CD4-positive, alpha-beta T cell treated with Interleukin-2 at 100 ng/mL for 4 hours (primary cell): ENCODE measurements around the gene ZFYVE28.

Source experiments
- DNase-seq: peaks from one replicate; pipeline ENCODE4 v3.0.0-alpha.2; 2020; ENCODE audit warnings: low spot score

Gene ZFYVE28

DNA sequence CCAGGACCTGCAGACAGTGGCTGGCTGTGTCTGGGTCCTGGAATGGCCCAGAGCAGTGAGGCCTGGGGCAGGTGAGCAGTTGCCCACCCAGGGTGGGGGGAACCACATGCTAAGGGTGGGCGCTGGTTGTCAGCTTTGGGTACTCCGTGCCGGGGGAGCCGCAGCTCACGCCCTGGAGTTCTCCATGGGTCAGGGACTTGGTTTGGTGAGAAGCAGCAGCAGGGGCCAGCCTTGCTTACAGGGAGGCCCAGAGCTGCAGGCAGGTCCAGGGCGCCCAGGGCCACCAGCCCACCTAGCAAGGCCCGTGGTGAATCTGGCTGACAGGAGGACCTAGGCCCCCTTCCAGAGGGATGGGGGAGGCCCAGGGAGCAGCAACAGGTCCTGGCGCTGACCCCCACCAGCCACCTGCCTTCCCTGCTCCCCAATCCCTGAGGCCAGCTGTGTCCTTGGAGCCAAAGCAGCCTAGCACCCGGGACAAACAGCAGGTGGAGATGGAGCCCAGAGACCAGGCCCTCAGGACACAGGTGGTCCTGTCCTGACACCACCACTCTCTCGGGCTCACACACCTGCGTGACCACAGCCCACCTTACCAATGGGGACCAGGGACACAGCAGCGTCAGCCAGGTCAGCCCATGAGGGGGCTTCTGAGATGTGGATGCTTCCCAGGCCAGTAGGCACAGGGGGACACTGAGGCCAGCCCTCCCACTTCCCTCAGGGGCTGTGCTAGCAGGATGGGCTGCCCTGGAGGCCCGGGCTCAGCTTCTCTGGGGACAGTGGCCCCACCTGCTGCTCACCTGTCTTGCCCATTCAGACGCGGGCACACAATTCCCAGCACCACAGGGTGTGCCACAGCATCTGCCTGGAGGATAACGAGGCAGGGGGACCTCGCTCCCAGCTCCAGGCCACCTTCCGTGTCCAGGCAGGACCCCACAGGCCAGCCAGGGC lies 160.1 kb downstream of the ZFYVE28 start:
- DNase-seq, result no peak

- no peak for DNase-seq
Observed at GRCh38 chr4:2257361-2258081, 160.9 kb downstream of the ZFYVE28 start.

DNA sequence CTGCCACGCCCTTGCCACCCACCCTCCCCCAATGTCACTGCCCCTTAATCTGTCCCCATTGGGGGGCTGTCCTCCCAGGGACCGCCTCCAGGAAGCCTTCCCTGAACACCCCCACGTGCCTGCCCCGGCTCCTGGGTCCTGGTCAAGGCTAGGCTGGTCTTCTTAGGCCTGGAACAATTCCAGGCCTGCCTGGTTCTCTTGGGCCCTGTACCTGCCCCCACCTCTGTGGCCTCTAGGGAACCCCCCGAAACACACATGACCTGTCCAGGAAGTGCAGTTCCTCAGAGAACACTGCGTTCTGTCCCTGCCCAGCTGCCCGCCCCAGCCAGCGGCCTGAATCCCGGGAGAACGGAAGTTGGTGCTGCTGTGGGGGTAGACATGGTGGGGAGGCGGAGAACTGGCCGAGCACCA lies 161.7 kb downstream of the ZFYVE28 start:
- no peak for DNase-seq

DNA sequence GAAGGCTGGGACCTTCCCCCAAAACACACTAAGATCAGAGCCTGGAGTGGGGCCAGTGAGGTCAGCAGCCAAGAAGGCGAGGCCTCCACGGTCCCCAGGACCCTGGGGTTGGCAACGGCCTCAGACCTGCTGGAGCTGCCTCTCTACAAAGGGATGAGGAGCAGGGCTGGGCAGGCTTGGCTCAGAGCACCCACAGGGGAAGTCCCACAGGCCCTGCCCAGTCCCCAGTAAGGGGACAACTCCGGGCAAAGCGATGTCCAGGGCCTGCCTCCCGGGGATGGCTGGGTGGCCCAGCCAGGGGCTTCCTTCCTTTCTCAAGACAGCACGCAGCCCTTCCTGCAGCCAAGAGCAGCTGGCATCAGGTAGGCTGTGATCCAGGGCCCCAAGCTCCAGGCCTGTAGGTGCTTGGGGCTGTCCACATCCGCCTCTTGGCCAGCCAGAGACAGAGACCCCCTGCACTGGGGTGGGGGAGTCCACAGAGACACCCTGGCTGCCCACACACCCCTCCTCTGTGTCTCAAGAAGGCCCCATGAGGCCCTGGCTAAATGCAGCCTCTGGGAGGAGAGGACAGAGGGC lies 162.2 kb downstream of the ZFYVE28 start:
- no peak for DNase-seq

DNA sequence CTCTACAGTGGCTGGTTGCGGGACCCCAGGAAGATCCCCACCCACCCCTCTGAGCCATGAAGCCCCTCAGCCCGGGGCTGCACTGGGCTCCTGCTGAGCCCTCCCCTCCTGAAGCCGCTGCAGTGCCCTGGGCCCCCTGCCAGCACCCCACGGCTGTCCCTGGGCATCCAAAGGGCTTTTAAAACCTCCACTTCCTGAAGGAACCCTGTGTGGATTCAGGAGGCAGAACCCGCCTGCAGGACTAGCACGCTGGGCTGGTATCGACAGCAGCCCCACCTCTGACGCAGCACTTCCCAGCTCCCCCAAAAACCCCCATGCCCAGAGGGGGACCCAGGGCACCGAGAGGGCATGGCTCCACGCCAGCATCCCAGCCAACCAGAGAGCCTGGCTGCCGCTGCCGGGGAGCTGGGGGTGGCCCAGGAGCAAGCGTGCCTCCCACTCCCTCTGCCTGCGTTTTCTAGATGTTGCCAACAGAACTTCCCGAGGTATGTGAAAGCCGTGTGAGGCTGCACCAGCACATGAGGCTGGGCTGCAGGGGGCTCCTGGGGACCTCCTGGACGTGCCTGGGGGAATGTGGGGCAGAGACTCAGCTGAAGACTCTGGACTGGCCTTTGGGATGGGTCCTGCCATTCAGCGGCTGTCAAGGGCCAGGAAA lies 162.8 kb downstream of the ZFYVE28 start:
- DNase-seq, result no peak

DNA sequence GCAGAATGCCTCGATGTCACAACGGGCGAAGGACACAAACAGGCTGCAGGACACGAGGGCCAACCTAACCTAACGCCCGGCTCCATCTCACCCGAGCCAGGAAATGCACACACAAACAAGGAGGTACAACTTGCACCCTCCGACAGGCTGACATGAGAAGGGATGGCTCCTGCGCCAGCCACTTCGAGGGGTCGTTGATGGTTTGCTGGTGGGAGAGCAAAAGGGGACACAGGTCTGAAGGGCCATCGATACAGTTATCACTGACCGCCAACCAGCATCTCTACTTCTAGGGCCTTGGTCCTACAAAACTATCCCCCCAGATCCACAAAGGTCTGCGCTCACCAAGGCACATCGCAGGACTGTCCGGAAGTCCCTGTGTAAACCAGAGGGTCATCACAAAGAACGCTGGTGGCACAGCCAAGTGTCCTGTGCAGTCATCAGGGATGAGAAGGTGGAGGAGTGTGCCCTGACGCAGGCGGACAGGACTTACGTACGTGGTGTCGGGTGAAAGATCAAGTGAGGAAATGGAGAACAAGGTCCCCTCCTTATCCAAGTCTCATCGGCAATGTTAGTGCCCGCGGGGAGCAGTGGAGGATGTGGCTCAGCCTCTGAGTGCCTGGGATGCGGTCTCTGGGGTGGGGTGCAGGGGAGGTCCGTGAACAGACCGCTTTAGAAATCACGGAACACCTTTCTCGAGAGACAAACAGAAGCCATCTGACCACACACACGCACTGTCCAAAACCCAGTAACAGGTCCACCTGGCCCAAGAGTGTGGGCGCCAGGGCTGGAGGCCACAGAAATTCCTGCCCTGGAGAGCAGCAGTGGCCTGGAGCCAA lies 163.6 kb downstream of the ZFYVE28 start:
- no peak for DNase-seq

DNA sequence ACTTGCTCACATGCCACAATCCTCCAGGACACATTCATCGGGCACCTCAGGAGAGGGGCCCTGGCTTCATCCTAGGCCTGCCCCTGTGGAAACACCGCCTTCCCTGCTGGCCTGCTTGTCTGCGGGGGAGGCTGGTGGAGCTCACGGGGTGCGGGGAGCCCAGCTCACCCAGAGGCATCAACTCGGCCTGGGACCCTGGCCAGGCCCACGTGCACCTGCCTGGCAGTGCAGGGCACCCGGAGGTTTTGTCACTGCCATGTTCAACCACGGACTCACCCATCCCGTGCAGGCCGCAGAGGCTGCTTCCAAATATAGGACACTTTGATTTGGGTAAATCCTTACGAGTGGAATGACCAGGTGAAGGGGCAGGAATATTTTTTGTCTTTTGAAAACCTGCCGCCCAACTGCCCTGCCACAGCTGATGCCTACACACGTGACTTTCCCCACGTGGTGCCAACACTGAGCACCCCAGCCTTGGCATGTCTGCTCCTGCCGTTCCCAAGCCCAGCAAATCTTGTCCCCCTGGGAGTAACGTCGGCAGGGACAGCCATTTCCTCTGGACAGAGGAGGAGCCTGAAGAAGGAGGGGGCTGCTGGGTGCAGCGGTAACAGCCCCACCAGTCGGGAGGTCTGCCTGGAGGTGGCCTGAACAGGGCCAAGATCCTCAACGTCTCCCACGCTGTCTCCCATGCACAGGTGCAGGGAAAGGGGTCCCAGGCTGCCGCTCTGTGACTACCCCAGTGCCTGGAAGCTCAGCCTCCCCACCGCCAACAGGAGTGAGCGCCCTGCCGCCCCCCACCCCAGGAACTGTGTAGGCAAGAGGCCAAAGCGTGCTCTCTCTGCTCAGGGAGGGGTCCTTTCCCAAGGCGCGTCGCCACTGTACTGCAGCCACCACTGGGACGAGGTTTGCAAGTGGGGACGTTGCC lies 165.0 kb downstream of the ZFYVE28 start:
- no peak for DNase-seq

DNA sequence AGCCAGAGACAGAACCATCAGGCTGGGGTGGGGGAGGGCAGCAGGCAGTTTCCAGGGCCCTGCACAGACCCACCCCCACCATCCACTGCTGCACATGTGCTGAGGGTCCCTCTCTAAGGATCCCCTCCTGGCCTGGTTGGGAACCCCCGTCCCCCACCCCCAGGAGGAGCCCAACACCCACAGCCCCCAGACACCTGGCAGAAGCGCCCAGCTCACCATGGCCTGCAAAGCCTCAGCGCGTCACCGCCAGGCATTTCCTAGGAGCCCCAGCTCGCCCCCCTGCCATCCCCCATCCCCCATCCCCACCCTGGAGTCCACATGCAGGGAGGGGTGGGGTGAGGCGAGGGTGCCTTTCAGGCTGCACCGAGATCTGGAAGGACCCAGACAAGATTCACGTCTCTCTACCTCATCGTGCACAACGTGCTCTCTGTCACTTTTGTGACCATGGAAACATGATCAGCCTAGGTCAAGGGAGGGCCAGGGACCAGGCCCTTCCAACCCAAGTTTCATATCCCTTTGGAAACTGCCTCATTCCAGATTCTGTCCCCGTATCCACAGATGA lies 165.8 kb downstream of the ZFYVE28 start:
- DNase-seq, result no peak

DNA sequence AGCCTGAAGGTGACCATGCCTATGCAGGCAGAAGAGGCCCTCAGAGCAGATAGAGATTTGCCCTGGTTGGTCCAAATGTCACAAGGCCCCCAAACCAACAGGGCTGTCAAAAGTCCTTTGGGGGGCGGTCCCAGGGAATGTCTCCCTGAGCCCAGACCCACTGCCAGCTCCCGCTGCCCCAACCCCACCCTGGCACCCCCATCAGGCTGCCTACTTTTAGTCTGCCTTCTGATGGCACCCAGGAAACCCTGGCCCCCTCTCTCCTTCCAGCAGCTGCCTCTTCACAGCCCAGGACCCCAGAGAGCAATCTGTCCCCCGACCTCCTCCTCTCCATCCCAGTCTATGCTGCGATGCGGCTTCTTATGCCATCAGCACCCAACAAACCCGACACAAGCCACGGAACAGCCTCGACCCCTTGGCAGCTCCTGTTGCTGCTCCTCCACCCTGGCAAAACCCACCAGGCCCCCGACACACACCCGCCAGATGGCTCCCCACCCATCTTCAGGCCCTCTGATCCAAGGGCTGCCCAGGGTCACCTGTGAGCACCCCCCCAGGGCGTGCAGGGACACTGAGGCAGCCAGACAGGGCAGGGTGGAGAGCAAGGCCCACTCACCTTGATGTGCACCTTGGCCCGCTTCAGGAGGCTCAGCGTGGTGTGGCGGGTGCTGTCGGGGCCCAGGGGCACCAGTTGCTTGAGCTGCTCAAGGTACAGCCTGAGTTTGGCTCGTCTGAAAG lies 166.5 kb downstream of the ZFYVE28 start:
- no peak for DNase-seq

DNA sequence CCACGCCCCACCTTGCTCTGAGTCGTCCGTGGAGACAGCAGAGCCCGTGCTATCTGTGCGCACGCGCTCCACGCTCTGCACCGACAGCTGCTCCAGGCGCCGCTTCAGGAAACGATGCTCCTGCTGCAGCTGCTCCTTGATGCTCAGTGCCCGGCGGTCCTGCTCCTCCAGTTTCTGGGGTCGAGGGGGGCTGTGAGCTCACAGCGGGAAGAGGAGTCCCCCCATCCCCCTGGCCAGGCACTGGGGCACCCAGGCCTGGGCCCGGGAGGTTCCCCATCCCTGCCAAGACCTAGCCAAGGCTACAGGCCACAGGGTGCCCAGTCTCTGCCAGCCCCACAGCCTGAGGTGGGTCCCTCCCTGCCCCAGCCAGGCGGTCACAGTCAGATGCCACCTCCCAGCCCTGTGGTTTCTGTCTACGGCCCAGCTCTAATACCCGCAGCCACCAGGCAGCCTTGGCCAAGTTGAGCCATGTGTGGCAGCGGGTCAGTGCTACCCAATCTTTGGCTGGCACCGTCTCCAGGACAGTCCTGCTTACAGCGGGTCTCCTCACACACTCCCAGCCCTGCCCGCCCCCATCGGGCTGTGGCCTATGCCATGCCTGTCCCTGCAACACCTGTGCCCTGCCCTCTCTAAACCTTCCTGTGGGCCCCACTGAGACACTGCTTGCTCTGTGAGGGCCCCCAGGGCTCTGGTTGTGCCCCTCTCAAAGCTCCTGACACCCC lies 167.2 kb downstream of the ZFYVE28 start:
- no peak for DNase-seq

DNA sequence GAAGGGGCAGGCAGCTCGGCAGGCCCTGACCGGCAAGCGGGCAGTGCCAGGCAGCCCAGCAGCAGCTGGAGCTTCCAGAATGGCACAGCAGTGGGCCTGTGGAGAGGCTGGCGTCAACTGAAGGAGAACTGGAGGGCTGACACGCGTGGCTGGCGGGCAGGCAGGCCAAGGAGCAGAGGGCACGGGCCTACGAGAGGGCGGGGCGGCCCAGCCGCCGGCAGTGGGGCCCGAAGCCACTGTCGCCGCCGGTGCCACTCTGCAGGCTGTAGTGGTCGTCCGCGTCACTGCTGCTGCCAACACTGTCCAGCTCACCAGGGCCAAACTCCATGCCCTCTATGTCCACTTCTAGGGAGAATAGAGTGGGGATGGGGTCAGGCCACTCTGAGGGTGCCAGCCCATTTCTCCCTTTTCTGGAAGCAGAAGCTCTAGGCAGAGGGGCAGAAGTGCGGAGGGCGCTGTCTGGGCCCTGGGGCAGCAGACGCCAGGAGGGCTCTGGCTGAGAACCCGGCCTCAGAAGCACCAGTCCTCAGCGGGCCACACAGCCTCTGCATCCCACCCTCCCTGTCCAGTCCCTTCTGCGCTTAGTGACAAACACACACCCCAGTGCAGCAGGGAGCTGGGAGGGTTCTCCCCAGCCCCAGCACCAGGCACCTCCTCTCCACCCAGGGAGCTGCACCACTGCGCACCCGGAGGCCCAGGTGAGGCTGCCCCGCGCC lies 167.9 kb downstream of the ZFYVE28 start:
- no peak for DNase-seq

- DNase-seq, result no peak
Observed at GRCh38 chr4:2249526-2250356, 168.7 kb downstream of the ZFYVE28 start.

GRCh38 chr4:2248821-2249261 lies 169.6 kb downstream of the ZFYVE28 start:
- DNase-seq, result no peak

DNA sequence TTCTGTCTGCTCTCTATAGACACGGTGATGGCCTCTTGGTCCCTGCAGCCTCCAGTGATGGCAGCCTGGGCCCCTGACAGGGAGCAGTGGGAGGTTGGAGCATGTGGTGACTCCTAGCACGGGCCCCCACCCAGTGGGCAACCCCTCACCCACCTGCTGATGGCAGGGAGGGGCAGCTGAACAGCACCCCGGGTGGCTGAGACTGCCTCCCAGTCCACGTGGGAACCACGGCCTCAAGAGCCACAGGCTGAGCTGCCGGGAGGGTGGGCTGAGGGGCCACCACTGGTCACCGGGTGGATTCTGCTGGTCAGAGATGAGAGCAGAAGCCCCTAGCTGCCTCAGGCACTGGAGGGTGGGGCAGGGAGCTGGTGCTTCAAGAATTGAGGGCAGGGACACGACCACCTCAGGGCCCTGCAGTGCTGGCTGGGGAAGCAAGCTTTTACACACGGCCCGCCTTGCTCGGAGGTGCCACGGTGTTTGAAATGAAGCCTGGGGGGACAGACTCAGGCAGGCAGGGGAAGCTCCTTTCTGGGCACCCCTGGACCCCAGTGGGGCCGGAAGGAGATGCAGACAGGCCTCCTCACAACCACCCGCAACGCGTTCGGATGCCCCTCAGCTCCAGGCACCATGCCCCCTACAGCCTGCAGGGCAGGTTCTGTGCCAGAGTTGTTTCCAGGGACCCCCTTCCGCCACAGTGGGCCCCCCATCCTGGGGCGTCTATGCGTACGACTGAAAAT lies 170.2 kb downstream of the ZFYVE28 start:
- no peak for DNase-seq

GRCh38 chr4:2247128-2248043 lies 171.1 kb downstream of the ZFYVE28 start:
- DNase-seq, result no peak
